HCT116 (cell line): ENCODE results near the gene LZTR1. TPM values are rescaled to one million over a fixed set of nuclear protein-coding genes. Genes with fewer than 3 reads are reported as not detected.

ENCODE experiments used
- ATAC-seq: fragments of 200-7000 bp; cut with Tn5 transposase; 2 replicates; pipeline ENCODE4 v1.9.1; 2020; ENCODE audit warnings: mild to moderate bottlenecking, moderate library complexity
- BruUV-seq: library from RNA; stranded (reverse); fragments of 400-500 nt; replicated peaks from 2 replicates; lab custom pipeline; 2021; lab: Mats Ljungman, UMichigan
- CTCF ChIA-PET: fragments of 300-600 bp; sonication (Branson Sonifier 250); formaldehyde crosslinking; loops from one replicate; lab custom pipeline; 2021; ENCODE audit warnings: antibody characterized with exemption; lab: Charles Lee
- POLR2A ChIA-PET: fragments of 300-600, 350-600 bp; sonication (Branson Sonifier 250); formaldehyde crosslinking; loops from one replicate; lab custom pipeline; 2021; ENCODE audit warnings: antibody characterized with exemption; lab: Charles Lee
- RAD21 ChIA-PET, 2 experiments: fragments of 300-600 bp; sonication (Branson Sonifier 250); formaldehyde crosslinking; loops; one replicate each; lab custom pipeline; 2023; ENCODE audit warnings: low total read pairs in 2 of 2; ENCODE audit not compliant: uncharacterized antibody in 2 of 2, unreplicated experiment in 2 of 2, low non-redundant PET in 1 of 2; lab: Charles Lee
- DNase-seq: peaks from one replicate; pipeline ENCODE4 v3.0.0-alpha.2; 2010; ENCODE audit warnings: low read depth, low spot score
- H2AFZ ChIP-seq: fragments of 200-600 bp; shearing (Covaris generic), sonication (generic); 2 replicates; pipeline ENCODE4 v1.6.1; 2017; ENCODE audit warnings: low read depth, mixed run types, mixed read lengths, antibody characterized with exemption, low read length; ENCODE audit not compliant: poor library complexity, severe bottlenecking
- H3K27ac ChIP-seq: 2 replicates; pipeline ENCODE4 v1.5.1; 2012; ENCODE audit warnings: low read depth, low read length
- H3K27me3 ChIP-seq: fragments of 200-600 bp; sonication (generic); 2 replicates; pipeline ENCODE4 v1.6.1; 2016; ENCODE audit warnings: mixed run types, low read length, mixed read lengths; ENCODE audit not compliant: insufficient read depth
- H3K36me3 ChIP-seq, 2 experiments: fragments of 200-500 bp in 1 of 2; fragments of 200-600 bp in 1 of 2; sonication (Bioruptor generic) in 1 of 2; sonication (generic) in 1 of 2; 2 replicates each; pipeline versions ENCODE4 v1.5.1 to v1.6.1; 2014 to 2016; ENCODE audit warnings: low read length in 2 of 2, inconsistent platforms in 1 of 2, mixed read lengths in 1 of 2, mixed run types in 1 of 2; ENCODE audit not compliant: insufficient read depth in 2 of 2, control insufficient read depth in 1 of 2
- H3K4me1 ChIP-seq, 2 experiments: fragments of 200-600 bp in 1 of 2; sonication (generic) in 1 of 2; 2 replicates each; pipeline versions ENCODE4 v1.5.1 to v1.6.1; 2012 to 2017; ENCODE audit warnings: low read length in 2 of 2, inconsistent platforms in 1 of 2, mild to moderate bottlenecking in 1 of 2, mixed read lengths in 1 of 2, mixed run types in 1 of 2, moderate library complexity in 1 of 2; ENCODE audit not compliant: insufficient read depth in 2 of 2, control insufficient read depth in 1 of 2
- H3K4me2 ChIP-seq: fragments of 200-600 bp; sonication (generic); 2 replicates; pipeline ENCODE4 v1.6.1; 2017; ENCODE audit warnings: mixed run types, low read length, mixed read lengths
- H3K4me3 ChIP-seq, 2 experiments: fragments of 200-600 bp in 1 of 2; sonication (generic) in 1 of 2; replicated peaks in 1 of 2; 2 replicates each; pipeline ENCODE4 v1.5.1; 2011 to 2016; ENCODE audit warnings: low read length in 2 of 2, control low read depth in 1 of 2, low read depth in 1 of 2, mild to moderate bottlenecking in 1 of 2, mixed read lengths in 1 of 2, mixed run types in 1 of 2
- H3K79me2 ChIP-seq: fragments of 200-600 bp; sonication (generic); 2 replicates; pipeline ENCODE4 v1.6.1; 2017; ENCODE audit warnings: mild to moderate bottlenecking, mixed run types, low read length, moderate library complexity, mixed read lengths; ENCODE audit not compliant: insufficient read depth
- H3K9ac ChIP-seq: fragments of 200-600 bp; sonication (generic); 2 replicates; pipeline ENCODE4 v1.6.1; 2016; ENCODE audit warnings: low read length, mixed read lengths
- H3K9me2 ChIP-seq: fragments of 200-600 bp; sonication (generic), shearing (Covaris generic); 2 replicates; pipeline ENCODE4 v1.6.1; 2017; ENCODE audit warnings: mixed run types, mild to moderate bottlenecking, moderate library complexity; ENCODE audit not compliant: insufficient read depth
- H3K9me3 ChIP-seq, 2 experiments: fragments of 200-500 bp in 1 of 2; fragments of 200-600 bp in 1 of 2; sonication (Bioruptor generic) in 1 of 2; sonication (generic) in 1 of 2; 2 replicates each; pipeline ENCODE4 v1.6.1; 2014 to 2017; ENCODE audit warnings: low read length in 2 of 2, mixed read lengths in 2 of 2, inconsistent platforms in 1 of 2, low read depth in 1 of 2, mild to moderate bottlenecking in 1 of 2, mixed run types in 1 of 2, moderate library complexity in 1 of 2; ENCODE audit not compliant: control insufficient read depth in 1 of 2, insufficient read depth in 1 of 2
- H4K20me1 ChIP-seq: fragments of 200-600 bp; sonication (generic), shearing (Covaris generic); 2 replicates; pipeline ENCODE4 v1.6.1; 2017; ENCODE audit warnings: mixed run types, mild to moderate bottlenecking, moderate library complexity; ENCODE audit not compliant: insufficient read depth
- CBX3 ChIP-seq: IDR thresholded peaks from 2 replicates; pipeline ENCODE4 v1.6.1; 2012; ENCODE audit warnings: low read depth
- CEBPB ChIP-seq: IDR thresholded peaks from 2 replicates; pipeline ENCODE4 v1.6.1; 2012; ENCODE audit warnings: low read depth
- EGR1 ChIP-seq: IDR thresholded peaks from 2 replicates; pipeline ENCODE4 v1.6.1; 2012; ENCODE audit warnings: low read depth
- ELF1 ChIP-seq: IDR thresholded peaks from 2 replicates; pipeline ENCODE4 v1.6.1; 2012; ENCODE audit warnings: low read depth, borderline replicate concordance
- EZH2 ChIP-seq: fragments of 200-600 bp; sonication (generic); IDR thresholded peaks from 2 replicates; pipeline ENCODE4 v1.6.1; 2017; ENCODE audit warnings: antibody characterized with exemption, mixed run types
- EZH2phosphoT487 ChIP-seq: fragments of 200-600 bp; IDR thresholded peaks from 2 replicates; pipeline ENCODE4 v1.6.1; 2018; ENCODE audit warnings: antibody characterized with exemption, borderline replicate concordance
- FOSL1 ChIP-seq: IDR thresholded peaks from 2 replicates; pipeline ENCODE4 v1.6.1; 2012; ENCODE audit warnings: low read depth
- JUND ChIP-seq: IDR thresholded peaks from 2 replicates; pipeline ENCODE4 v1.6.1; 2012
- POLR2A ChIP-seq: IDR thresholded peaks from 2 replicates; pipeline ENCODE4 v1.7.0; 2011; ENCODE audit warnings: borderline replicate concordance; ENCODE audit not compliant: insufficient read depth, insufficient read length; ENCODE audit errors: extremely low read depth
- RAD21 ChIP-seq: IDR thresholded peaks from 2 replicates; pipeline ENCODE4 v1.6.1; 2012; ENCODE audit warnings: low read depth, mild to moderate bottlenecking
- SIN3A ChIP-seq: IDR thresholded peaks from 2 replicates; pipeline ENCODE4 v1.6.1; 2012; ENCODE audit warnings: low read depth
- SP1 ChIP-seq: IDR thresholded peaks from 2 replicates; pipeline ENCODE4 v1.6.1; 2012; ENCODE audit warnings: low read depth
- SRF ChIP-seq: IDR thresholded peaks from 2 replicates; pipeline ENCODE4 v1.6.1; 2012; ENCODE audit warnings: low read depth
- YY1 ChIP-seq: IDR thresholded peaks from 2 replicates; pipeline ENCODE4 v1.6.1; 2011; ENCODE audit warnings: low read length, low read depth, moderate library complexity, mild to moderate bottlenecking; ENCODE audit not compliant: insufficient replicate concordance; ENCODE audit errors: extremely low read depth
- ZFX ChIP-seq: fragments of 450-650 bp; IDR thresholded peaks from 2 replicates; pipeline ENCODE4 v1.6.1; 2017
- ZNF274 ChIP-seq: fragments of 200-500 bp; sonication (Bioruptor generic); IDR thresholded peaks from 2 replicates; pipeline ENCODE4 v1.6.1; 2014; ENCODE audit warnings: mild to moderate bottlenecking, low read depth, low read length, inconsistent platforms
- intact Hi-C: fragments of 100-400 bp; cut with micrococcal nuclease; formaldehyde crosslinking; loops from 2 replicates; pipeline ENCODE4 v1.10.0; 2022
- total RNA-seq: library from RNA; stranded (reverse); gene quantifications from one replicate; pipeline ENCODE4 v1.2.1, GENCODE V29; 2021; ENCODE audit not compliant: unreplicated experiment
- TF ChIP-seq, protein P1 (sequence below): IDR thresholded peaks from 2 replicates; pipeline ENCODE4 v1.6.1; 2012; ENCODE audit warnings: low read depth
- TF ChIP-seq, protein P2 (sequence below): IDR thresholded peaks from 2 replicates; pipeline ENCODE4 v1.6.1; 2012
- TF ChIP-seq, protein P3 (sequence below): IDR thresholded peaks from 2 replicates; pipeline ENCODE4 v1.6.1; 2012

Gene LZTR1
- total RNA-seq, 1 experiment from 2014 or later, result 56.5 TPM

DNA sequence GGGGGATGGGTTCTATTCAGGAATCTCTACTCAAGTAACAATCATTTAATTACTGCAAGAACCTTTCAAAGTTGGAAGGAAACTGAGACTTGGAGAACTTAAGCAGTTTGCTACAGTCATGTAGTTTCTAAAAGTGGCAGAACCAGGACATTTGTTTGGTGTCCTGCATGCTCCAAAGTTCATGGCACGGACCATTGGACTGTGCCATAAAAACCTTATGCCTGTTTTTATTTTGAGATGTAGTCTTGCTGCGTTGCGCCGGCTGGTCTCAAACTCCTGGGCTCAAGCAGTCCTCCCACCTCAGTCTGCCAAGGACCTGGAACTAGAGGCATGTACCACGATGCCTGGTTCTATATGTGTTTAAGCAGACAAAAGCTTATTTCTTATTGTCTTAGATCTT lies 33.6 kb upstream of the LZTR1 start:
- no TSS peak for BruUV-seq
- H3K79me2 ChIP-seq, result peaks cover 100% of the 10 kb centered on the region
- no peak overlapping the region for H3K4me3 ChIP-seq
- no peaks in the 10 kb centered on the region for H3K27me3 ChIP-seq
- ChIA-PET POLR2A (no interaction called here), CTCF (interaction anchor here (1.4 kb wide), 1 partner anchor 8 kb away, joined by 4 read pairs; no protein-coding TSS in a partner anchor), RAD21 (no interaction called here)
- DNase-seq (no peak), ATAC-seq (no peak)
- peaks cover 37% of the 10 kb centered on the region; the same call in 1 of the 2 replicates for H4K20me1 ChIP-seq
- H3K9me2 ChIP-seq, result no peaks in the 10 kb centered on the region
- H3K4me1 ChIP-seq, result peaks cover 13 to 41% of the 10 kb centered on the region in 2 experiments
- no peaks in the 10 kb centered on the region for H3K9me3 ChIP-seq
- no peak overlapping the region for H3K27ac ChIP-seq
- peaks cover 25 to 43% of the 10 kb centered on the region in 2 experiments; a peak in 3 of 4 replicates for H3K36me3 ChIP-seq
- no peak overlapping the region for H2AFZ ChIP-seq
- no peak overlapping the region for H3K9ac ChIP-seq
- TF ChIP-seq SP1, result no peak
- no peak overlapping the region for H3K4me2 ChIP-seq
- intact Hi-C loops, result no loop called here

DNA sequence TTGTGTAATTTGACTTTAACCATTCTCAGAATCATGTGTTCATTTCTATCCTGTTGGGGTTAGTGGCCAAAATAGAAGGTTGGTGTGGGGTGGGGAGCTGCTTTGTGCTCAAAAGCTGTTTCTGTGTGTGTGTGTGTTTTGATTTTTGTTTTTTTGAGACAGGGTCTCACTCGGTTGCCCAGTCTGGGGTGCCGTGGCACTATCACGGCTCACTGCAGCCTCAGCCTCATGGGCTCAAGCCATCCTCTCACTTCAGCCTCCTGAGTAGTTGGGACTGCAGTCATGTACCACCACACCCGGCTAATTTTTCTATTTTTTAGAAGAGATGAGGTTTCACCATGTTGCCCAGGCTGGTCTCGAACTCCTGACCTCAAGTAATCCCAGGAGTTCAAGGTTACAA lies 33.1 kb upstream of the LZTR1 start:
- POLR2A ChIA-PET, result no interaction called here

More for the DNA sequence above, 33.1 kb upstream of the LZTR1 start:
- H3K36me3 ChIP-seq, result peaks cover 25 to 43% of the 10 kb centered on the region in 2 experiments; a peak in 3 of 4 replicates
- H3K4me1 ChIP-seq, result peaks cover 11 to 36% of the 10 kb centered on the region in 2 experiments
- no peak overlapping the region for H3K9ac ChIP-seq
- no peak for ATAC-seq
- no peak for DNase-seq
- H3K27me3 ChIP-seq, result no peaks in the 10 kb centered on the region
- ChIA-PET RAD21 (no interaction called here), CTCF (no interaction called here)
- H3K4me2 ChIP-seq, result no peak overlapping the region
- H3K9me2 ChIP-seq, result no peaks in the 10 kb centered on the region
- H4K20me1 ChIP-seq, result peaks cover 31% of the 10 kb centered on the region; the same call in 1 of the 2 replicates
- H3K4me3 ChIP-seq, result no peak overlapping the region
- TF ChIP-seq POLR2A, result no peak
- TF ChIP-seq, protein P1, sequence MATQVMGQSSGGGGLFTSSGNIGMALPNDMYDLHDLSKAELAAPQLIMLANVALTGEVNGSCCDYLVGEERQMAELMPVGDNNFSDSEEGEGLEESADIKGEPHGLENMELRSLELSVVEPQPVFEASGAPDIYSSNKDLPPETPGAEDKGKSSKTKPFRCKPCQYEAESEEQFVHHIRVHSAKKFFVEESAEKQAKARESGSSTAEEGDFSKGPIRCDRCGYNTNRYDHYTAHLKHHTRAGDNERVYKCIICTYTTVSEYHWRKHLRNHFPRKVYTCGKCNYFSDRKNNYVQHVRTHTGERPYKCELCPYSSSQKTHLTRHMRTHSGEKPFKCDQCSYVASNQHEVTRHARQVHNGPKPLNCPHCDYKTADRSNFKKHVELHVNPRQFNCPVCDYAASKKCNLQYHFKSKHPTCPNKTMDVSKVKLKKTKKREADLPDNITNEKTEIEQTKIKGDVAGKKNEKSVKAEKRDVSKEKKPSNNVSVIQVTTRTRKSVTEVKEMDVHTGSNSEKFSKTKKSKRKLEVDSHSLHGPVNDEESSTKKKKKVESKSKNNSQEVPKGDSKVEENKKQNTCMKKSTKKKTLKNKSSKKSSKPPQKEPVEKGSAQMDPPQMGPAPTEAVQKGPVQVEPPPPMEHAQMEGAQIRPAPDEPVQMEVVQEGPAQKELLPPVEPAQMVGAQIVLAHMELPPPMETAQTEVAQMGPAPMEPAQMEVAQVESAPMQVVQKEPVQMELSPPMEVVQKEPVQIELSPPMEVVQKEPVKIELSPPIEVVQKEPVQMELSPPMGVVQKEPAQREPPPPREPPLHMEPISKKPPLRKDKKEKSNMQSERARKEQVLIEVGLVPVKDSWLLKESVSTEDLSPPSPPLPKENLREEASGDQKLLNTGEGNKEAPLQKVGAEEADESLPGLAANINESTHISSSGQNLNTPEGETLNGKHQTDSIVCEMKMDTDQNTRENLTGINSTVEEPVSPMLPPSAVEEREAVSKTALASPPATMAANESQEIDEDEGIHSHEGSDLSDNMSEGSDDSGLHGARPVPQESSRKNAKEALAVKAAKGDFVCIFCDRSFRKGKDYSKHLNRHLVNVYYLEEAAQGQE, result no peak
- no peak for TF ChIP-seq SIN3A
- no peak for TF ChIP-seq CBX3
- TF ChIP-seq, protein P2, sequence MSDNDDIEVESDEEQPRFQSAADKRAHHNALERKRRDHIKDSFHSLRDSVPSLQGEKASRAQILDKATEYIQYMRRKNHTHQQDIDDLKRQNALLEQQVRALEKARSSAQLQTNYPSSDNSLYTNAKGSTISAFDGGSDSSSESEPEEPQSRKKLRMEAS, result no peak
- no peak for TF ChIP-seq SP1
- TF ChIP-seq CEBPB, result no peak
- TF ChIP-seq FOSL1, result no peak
- TF ChIP-seq EGR1, result no peak
- no peak for TF ChIP-seq ELF1
- TF ChIP-seq, protein P3, sequence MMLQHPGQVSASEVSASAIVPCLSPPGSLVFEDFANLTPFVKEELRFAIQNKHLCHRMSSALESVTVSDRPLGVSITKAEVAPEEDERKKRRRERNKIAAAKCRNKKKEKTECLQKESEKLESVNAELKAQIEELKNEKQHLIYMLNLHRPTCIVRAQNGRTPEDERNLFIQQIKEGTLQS, result no peak
- TF ChIP-seq SRF, result no peak
- no peak for TF ChIP-seq EZH2phosphoT487
- no peak for TF ChIP-seq ZNF274
- no peak for TF ChIP-seq ZFX
- no peak for TF ChIP-seq YY1
- TF ChIP-seq EZH2, result no peak
- TF ChIP-seq RAD21, result no peak
- TF ChIP-seq JUND, result no peak
- H3K27ac ChIP-seq, result no peak overlapping the region
- no peaks in the 10 kb centered on the region for H3K9me3 ChIP-seq
- H3K79me2 ChIP-seq, result peaks cover 100% of the 10 kb centered on the region
- BruUV-seq, result no TSS peak
- intact Hi-C loops, result no loop called here
- H2AFZ ChIP-seq, result no peak overlapping the region
